Transverse colon (tissue), 4 donors: ENCODE data around the gene INTS12.

Experiments used
- CTCF ChIP-seq, 5 experiments: fragments of 200-600 bp in 3 of 5; fragments of 450-650 bp in 2 of 5; sonication (generic) in 3 of 5; IDR thresholded peaks; 1 replicate in 2 of 5; 2 replicates in 3 of 5; pipeline ENCODE4 v1.5.1; 2016 to 2017; ENCODE audit warnings: antibody characterized with exemption in 5 of 5, inconsistent platforms in 3 of 5, mild to moderate bottlenecking in 2 of 5, moderate library complexity in 1 of 5
- EP300 ChIP-seq: sonication (generic); formaldehyde crosslinking; IDR thresholded peaks from one replicate; pipeline ENCODE4 v1.6.1; 2017; ENCODE audit warnings: antibody characterized with exemption, low read depth
- POLR2A ChIP-seq: fragments of 450-650 bp; IDR thresholded peaks from one replicate; pipeline ENCODE4 v1.6.1; 2016; ENCODE audit warnings: antibody characterized with exemption, mild to moderate bottlenecking, moderate library complexity
- POLR2AphosphoS5 ChIP-seq, 3 donors: sonication (generic); formaldehyde crosslinking; IDR thresholded peaks; one replicate each; pipeline ENCODE4 v1.6.1; 2016; ENCODE audit warnings: antibody characterized with exemption in 3 of 3

GRCh38 chr4:105707782-105708180 is 708 bp downstream of the INTS12 start:
- TF ChIP-seq CTCF (IDR thresholded peaks at IDR 0.05) (no peak), EP300 (no peak), POLR2AphosphoS5 (IDR thresholded peaks at IDR 0.05) (no peak), POLR2A (no peak)
